Renal cortical epithelial cell (primary cell): ENCODE measurements around the gene TCF4. TPM values are rescaled to one million over a fixed set of nuclear protein-coding genes. Genes with fewer than 3 reads are reported as not detected.

Source experiments
- DNase-seq: peaks from one replicate; pipeline ENCODE4 v3.0.0-alpha.2; 2011; ENCODE audit warnings: low read depth
- total RNA-seq: library from RNA; depleted of rRNA; stranded (reverse); fragments of >200 nt; gene quantifications from 2 replicates; pipeline ENCODE4 v1.2.3, GENCODE V29; 2014

TCF4 gene
- total RNA-seq, 1 donor from 2014 or later, result 11.0 TPM

DNA sequence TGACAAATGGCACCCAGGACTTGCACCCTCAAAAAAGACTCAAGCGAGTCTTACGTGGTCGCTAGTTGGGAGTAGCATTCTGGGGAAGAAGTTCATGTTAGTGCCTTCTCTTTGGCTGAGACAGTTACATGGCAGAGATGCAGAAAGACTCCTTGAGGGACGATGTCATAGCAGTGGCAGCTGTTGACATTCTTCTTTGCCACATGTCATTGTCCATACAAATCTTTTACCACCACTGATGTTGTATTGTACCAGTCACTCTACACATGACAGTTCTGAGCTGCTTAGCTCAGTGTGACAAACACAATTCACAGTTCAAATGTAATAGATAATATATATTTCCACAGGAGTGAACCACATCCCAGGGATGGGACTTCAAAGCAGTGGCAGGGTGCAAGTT, 197.1 kb downstream of the TCF4 start:
- no peak for DNase-seq

DNA sequence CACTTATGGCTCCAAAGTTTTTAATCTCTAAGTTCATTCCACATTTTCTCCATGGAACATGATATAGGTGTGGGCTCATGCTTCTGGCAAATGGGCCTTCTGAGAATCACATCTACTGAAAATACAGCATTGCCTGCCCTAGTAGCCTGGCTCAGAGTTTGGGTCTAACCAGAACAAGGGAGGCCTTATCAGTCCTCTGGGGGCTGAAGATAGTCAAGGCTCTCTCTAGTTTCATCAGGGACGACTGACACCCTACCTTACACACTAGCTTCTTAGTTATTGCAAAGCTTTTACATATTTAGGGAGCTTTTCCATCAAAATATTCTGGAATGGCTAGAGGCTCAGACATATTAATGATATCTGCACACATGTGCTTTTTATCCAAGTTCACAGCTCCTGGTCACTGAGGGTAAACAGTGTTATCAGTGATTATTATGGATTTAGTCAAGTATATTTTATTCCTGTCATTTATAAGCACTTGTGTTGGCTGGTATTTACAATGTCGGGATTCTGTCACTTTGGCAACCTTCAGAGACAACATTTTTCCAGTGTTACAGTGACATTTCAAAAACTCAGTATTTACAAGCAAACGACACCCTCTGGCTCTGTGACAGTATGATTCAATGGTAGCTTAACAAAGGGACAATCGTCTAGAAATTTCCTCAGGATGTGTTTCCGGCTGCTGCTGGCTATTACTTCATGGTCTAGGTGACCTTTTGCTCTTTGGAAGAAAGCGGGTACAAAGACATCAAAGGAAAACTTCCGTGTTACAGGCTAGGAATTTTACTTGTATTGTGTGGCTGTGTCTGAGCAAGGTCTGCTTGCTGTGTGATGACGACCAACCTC, 200.6 kb downstream of the TCF4 start:
- no peak for DNase-seq

DNA sequence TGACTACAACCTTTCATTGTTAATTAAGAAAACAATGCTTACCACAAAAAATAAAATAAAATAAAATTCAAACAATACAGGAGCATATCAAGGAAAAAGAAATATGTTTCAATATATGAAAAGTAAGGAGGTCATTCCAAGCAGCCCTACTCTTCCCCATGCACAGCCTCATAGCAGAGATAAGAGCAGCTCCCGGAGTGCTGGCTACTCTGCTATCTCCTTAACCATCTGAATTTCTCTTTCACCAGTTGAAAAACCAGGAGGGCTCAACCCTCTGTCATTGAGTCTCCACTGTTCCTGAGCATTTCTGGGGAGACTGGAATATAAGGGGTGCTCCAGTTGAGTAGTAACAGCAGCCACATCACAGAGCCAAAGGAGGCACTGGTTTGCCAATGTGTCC, 201.4 kb downstream of the TCF4 start:
- no peak for DNase-seq

DNA sequence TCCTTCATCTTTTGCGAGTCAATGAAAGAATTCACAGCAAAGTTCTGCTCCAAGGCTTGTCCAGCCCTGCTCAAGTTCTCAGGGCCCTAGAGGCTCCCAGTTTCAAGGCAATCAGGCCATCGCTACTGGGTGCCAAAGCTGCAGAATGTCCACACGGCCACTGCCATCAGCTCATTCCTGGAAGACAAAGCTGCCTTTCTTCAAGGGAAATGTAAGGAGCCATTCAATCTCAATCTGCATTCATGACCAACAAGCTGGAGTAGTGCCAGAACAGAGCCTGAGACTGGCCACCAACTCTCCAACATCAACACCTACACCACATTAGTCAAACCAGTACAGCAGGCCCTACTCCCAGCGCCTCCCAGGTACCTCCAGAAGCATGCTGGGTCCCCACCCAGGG, 202.2 kb downstream of the TCF4 start:
- no peak for DNase-seq

DNA sequence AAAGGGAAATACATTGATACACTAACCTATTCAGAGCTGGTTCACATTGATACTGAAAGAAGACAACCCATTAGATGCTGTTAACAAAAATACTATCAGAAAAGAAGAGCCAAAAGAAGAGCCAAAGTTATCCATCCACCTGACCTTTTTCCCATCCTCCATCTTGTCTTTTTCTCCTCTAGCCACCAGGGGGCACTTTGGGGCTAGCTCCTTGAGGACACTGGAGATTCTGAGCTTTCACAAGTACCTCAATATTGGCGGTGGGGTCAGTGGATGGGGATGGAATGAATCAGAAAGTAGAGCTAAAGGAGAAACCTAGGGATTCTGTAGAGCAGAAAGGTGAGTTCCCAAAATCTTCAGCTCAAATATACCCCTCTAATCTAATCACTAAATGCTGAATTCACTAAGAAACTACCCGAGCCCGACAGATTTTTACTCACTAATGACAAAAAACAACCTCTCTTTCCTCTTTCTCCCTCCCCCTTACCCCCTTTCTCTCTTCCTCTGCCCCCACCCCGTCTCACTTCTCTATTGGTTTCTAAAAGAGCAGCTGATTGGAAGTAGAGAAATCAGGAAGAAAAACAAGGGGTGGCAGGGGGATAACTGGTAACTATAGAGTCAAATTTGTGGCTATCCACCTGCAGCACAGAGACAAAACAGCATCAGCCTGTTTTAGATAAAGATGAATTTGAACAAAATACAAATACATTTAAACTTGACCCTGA, 203.3 kb downstream of the TCF4 start:
- peak; percentile 17 for DNase-seq

DNA sequence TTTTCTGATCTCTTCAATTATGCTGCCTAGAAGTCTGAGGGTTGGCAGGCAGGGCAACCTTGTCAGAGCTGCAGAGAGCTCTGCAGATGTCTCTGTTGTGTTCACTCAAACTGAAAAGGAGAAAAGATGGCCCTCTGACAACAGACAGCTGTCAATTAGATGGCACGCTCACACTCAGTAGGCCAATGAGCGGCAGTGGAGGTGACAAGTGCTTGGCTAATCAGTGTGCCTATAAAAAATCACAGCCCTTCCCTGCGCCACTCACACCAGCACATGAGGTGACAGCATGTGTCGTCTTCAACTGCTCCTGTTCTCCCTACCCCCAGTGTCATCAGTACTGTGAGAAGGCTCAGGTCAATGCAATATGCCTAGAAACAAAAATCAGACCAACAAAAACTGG, 203.9 kb downstream of the TCF4 start:
- no peak for DNase-seq

DNA sequence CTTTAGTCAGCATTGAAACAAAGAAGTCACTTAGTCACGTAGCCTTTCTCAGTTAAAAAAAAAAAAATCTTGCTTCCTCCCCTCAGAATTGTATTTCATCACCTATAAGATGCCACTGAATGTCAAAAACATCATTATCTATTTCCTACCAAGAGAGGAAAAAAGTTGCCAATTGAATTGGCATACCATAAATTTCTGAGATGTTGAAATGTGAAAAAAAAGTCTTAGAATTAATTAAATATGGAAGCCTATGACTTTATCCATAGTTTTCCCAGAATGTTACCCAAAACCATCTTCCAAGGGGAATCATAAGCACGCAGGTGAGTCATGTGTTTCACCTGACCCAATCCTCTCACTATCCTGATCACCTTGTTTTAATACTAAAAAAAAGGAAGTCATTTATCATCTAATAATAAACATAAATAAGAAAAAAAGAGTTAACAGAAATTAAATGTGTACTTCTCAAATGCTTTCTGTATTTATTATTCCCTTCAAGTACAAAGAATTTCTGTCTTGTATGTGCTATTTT, 205.7 kb downstream of the TCF4 start:
- no peak for DNase-seq

DNA sequence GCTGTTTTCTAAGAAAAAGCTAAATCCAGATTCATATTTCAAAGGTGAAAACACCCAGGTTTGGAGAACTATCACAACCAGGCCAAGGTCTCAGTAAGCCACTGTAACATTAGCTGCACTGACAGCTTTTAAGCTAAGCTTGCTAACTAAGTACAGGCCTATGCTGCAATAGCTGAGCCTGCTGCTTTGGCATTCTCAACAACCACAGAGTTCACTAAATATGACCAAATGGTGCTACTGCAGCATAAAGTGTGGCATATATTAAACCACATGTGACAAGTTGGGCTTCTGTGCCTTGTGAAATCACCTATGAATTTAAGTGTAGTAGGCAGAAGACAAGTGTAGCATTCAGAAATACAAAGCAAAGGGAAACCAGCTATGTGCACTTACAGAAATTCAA, 206.7 kb downstream of the TCF4 start:
- DNase-seq, result peak; percentile 43

DNA sequence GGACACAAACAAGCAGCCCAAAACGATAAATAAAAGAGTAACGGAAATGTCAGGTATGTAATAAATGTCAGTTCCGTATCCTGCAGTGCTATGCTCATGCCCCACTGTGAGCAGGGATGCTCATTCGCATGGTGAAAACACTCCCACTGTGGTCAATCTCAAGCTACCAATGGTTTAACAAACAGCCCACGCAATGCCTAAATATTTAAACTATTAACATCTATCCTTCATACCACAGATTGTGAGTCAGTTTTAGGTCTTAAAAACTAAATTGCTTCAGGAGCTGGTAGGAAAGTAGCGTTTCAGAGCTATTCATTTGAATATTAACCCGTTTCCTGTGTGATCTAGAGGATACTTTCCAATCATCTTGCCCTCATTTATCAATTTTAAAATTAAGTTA, 207.4 kb downstream of the TCF4 start:
- DNase-seq, result no peak

DNA sequence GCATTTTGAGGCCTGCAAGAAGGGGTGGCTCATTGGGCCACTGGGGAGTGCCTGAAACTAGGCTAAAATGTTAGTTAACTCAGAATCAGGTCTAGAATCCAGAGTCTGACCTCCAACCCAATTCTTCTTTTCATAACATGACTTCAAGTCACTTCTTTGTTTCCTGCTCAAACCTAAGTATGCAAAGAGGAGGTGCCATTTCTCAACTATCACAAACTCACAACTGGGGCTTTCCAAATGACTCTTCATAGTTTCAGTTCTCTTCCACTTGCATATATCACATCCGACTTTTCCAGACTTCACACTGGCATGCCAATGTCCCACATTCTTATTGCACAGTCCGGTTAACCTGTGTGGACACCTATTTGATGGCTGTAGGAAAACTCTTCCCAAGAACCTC, 211.6 kb downstream of the TCF4 start:
- DNase-seq, result no peak

DNA sequence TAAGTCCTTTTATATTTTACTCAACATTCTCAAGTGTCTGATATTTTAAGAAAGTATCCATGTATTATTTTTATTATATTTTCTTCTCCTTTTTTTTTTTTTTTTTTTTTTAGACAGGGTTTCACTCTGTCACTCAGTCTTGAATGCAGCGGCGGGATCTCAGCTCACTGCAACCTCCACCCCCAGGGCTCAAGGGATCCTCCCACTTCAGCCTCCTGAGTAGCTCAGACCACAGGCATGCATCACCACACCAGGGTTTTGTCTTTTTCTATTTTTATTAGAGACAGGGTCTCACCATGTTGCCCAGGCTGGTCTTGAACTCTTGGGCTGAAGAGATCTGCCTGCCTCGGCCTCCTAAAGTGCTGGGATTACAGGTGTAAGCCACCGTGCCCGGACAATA, 212.1 kb downstream of the TCF4 start:
- DNase-seq, result no peak

DNA sequence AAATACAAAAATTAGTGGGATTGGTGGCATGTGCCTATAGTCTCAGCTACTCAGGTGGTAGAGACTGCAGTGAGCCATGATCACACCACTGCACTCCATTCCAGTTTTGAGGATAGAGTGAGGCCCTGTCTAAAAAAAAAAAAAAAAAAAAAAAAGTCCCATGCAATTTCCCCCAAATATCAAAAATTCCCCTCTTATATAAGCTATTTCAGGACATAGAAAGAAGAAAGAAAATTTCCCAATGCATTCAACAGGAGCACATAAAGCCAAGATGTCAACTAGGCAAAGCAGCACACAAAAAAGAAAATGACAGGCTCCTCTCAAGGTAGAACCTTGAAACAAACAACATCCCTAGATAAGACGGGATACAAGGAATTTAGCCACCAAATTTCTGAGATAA, 213.3 kb downstream of the TCF4 start:
- DNase-seq, result no peak

DNA sequence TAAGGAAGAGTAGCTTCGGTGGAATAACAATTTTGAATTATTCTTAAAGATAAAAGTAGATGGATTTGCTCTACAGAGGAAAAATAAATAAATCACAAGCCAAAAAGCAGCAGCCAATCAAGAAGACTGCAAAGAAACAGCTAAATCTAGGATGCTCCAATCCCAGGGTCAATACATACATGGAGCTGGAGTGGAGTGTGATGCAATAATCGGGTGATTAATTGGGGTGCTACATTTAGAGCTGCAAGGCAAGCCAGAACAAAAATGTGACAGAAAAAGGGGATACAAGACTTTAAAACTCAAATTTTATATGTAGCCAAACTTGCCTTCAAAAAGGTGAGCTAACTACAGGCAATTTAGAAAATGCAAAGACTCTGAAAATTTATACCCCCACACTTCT, 215.8 kb downstream of the TCF4 start:
- no peak for DNase-seq

DNA sequence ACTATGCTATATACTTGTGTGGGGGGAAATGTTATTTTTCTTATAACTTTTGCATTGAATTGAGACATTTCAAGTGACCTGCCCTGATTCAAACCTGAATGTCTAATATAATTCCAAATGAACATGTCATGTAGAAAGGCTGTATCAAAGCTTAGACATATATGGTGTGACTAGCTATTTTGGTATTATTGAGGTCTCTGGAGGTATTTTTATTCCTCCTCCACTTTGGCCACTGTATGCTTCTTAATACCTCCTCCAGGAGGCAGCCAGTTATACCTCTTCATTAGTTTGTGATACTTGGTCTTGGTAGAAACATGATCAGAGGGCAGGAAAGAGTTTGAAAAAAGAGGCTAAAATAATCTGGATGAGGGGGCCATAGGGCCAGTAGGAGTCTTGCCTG, 217.1 kb downstream of the TCF4 start:
- DNase-seq, result no peak

DNA sequence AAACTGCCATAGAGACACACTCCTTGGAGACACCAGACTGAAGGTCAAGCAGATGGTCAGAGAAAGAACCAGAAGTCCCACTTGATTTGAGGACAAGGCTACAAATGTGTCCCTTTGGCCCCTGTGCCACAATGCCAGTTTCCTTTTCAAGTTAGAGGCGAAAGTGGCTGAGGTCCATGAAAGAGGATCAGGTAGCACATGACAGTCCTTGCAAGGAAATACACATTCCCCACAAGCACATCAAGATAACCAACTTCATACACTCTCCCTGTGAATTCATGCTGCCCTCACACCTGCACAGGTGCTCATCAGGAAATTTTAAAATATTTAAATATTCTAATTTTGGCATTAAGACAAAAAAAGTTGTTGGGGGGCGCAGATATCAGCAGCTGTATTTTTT, 218.6 kb downstream of the TCF4 start:
- DNase-seq, result no peak

DNA sequence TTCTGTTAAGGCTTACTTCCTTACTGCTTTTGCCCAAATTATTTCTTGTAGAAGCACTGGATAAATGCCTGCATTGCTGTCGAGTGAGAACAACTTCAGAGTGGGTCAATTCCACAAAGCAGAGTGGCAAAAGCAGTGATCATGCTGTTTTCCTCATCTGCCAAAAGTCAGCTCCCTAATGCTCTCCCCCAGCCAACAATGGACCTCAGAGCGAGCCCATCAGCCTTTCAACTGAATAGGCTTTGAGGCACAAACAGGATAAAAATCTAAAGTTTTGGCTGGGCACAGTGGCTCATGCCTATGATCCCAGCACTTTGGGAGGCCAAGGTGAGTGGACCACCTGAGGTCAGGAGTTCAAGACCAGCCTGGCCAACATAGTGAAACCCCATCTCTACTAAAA, 222.7 kb downstream of the TCF4 start:
- DNase-seq, result no peak

DNA sequence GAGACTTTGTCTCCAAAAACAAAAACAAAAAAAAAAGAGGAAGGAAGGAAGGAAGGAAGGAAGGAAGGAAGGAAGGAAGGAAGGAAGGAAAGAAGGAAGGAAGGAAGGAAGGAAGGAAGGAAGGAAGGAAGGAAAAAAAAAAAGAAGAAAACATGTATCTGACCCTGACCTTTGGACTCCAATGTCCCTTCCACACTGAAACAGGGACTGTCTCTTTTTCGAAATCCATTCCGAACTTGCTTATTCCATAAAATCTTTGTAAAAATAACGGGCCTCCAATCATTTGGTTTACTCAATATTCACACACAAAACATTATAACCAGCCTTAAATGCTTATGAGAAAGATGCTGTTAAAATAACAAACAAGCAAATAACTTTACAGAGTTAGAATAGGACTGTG, 225.7 kb downstream of the TCF4 start:
- no peak for DNase-seq

DNA sequence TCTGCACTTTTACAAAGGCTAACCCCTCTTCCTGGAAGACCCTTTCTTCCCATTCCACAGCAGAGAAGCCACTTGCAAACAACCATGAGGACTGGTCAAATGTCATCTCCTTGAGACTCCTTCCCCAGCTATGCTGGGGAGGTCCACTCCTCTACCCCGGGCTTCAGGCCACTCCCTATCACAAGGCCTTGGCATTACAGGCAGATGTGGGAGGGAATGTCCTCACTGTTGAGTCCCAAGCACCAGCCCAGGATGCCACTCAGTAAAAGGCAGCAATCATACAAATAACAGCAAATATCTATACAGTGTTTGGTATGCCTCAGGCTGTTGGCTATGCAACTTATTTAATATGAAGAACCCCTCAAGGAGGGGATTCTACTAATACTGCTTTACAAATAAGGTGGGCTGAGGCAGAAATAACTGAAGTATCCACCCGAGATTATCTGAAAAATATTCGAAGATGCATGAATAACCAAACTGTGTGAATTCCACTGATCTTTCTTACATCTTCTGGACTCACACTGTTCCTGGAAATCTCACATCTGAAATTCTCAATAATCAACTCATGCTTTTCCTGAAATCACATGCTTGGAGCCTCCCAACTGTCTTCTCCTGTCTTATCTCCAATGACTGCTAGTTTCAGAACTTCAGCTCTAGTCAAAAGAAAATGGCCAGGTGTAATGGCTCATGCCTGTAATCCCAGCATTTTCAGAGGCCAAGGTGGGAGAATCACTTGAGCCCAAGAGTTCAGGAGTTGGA, 226.3 kb downstream of the TCF4 start:
- no peak for DNase-seq

DNA sequence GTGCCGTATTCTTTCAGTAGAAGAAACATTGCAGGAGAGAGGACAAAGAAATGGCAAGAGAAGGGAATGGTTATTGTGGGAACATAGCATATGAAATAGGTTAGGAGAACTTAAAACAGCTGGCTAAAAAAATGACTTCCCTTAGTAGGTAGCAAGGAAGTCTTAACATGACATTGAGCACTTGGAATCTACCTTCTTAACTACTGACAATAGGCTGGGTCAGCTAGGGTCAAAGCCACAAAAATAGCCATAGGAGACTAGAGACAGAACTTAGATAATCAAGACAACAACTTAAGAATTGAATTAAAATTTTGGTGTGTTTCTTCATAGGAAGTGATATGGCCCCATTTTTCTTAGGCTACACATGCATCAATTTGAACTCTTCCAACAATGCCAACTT, 227.9 kb downstream of the TCF4 start:
- no peak for DNase-seq

DNA sequence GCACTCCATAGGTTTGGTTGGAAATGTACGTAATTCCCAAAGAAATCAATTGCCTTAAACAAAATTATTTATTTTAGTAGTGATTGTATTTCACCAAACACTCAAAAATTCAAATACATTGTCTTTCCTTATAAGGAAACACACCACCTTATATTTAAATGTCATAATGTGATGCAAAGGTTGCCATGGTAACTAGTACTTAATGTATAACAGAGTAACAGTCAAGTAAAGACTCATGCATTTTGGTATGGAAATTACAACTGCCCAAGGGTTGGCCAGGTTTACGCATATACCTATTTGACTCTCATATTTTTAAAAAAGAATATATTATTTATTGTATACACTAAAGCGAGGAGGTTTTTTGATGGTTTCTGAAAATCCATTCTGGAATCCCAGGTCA, 231.2 kb downstream of the TCF4 start:
- DNase-seq, result no peak

DNA sequence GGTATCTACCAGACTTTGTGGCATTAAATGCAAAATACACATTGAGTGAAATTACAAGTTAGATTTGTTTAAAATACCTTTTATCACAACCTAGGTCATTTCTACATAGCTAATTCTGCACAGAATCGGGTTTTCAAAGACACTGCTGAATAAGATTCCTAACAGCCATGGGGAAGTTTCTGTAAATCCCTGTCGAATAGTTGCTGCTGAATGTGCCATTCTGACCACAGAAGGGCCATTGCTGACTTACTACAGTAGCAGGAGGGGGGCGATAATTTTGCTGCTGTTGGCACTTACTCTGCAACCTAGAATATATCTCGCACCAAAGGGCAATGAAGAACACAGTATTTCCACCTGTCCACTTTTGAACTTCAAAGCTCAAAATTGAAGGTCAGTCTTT, 232.8 kb downstream of the TCF4 start:
- DNase-seq, result no peak

DNA sequence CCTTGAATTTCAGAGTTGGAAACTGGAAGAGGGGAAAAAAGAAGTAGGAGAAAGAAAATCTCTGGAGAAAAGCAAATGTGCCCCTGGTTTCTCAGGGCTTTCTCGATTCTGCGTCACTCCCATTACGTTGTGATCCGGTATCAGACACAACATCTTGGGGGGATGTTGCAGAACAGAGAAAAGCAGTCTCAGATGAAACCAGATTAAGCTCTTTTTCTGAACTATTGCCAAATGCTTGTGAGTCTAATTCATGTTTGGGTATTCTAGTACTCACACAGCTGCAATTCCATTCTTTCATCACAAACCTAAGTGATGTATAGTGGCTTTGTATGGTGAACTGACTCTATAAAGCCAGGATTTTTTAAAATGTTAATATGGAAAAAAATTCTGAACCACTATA, 233.2 kb downstream of the TCF4 start:
- no peak for DNase-seq

DNA sequence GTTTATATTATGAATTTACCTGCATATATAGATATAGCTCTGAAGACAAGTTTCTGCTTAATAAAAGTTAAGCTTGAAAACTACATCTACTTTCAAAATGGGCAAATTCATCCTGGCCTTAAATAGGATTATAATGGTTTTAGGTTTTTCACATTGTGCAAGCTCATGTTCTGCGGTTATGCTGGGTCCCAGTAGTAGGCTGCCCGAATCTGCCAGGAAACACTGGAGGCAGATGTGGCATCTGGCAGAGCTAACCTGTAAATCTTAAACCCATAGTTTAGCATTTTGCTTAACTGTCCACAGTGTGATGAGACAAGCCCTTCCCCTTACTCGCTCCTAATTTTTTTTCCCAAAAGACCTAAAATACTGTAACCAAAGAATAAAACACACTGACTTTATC, 234.2 kb downstream of the TCF4 start:
- DNase-seq, result peak; percentile 4
